HEK293 (cell line): ENCODE data around the gene C22orf15.

Experiments used
- GLIS1 ChIP-seq: fragments of 450-650 bp; formaldehyde crosslinking; IDR thresholded peaks from 2 replicates; pipeline ENCODE4 v1.5.1; 2016; ENCODE audit warnings: missing biosample characterization, missing genetic modification characterization
- MEIS1 ChIP-seq: sonication (generic); formaldehyde crosslinking; IDR thresholded peaks from 2 replicates; pipeline ENCODE4 v1.8.1; 2022; ENCODE audit warnings: missing genetic modification reagents, mild to moderate bottlenecking, borderline replicate concordance
- TF ChIP-seq, protein P1 (sequence below): sonication (generic); formaldehyde crosslinking; IDR thresholded peaks from 2 replicates; pipeline ENCODE4 v1.8.1; 2022; ENCODE audit warnings: mild to moderate bottlenecking, moderate library complexity, missing genetic modification reagents

DNA sequence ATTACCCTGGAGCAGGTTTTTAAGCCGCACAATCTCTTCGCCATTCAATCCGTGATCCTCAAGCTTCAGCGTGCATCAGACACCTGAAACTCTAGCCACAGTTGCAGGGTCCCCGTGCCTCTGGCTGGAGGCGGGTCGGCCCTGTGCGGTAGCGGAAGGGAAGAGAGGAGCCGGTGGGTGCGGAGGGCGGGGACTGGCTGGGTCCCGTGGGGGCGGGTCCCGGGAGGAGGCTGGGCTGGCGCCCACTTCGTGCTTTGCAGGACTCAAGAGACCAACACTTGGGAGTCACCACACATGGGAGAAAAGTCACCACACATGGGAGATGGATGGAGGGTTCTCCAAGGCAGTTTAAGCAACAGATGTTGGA lies 772 bp downstream of the C22orf15 start:
- no peak for TF ChIP-seq MEIS1 (CRISPR knock-in tag)
- TF ChIP-seq, protein P1, sequence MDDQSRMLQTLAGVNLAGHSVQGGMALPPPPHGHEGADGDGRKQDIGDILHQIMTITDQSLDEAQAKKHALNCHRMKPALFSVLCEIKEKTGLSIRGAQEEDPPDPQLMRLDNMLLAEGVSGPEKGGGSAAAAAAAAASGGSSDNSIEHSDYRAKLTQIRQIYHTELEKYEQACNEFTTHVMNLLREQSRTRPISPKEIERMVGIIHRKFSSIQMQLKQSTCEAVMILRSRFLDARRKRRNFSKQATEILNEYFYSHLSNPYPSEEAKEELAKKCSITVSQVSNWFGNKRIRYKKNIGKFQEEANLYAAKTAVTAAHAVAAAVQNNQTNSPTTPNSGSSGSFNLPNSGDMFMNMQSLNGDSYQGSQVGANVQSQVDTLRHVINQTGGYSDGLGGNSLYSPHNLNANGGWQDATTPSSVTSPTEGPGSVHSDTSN (CRISPR knock-in tag) = no peak
- TF ChIP-seq GLIS1 (tag by site-specific recombination) = no peak
